ENCODE results near the gene APOL5.
"Not testable (repeated sequence)": the region's sequence is repeated elsewhere in the genome, so short reads cannot be mapped to it uniquely, and the experiment has no call there.

APOL5 gene, protein sequence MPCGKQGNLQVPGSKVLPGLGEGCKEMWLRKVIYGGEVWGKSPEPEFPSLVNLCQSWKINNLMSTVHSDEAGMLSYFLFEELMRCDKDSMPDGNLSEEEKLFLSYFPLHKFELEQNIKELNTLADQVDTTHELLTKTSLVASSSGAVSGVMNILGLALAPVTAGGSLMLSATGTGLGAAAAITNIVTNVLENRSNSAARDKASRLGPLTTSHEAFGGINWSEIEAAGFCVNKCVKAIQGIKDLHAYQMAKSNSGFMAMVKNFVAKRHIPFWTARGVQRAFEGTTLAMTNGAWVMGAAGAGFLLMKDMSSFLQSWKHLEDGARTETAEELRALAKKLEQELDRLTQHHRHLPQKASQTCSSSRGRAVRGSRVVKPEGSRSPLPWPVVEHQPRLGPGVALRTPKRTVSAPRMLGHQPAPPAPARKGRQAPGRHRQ

DNA sequence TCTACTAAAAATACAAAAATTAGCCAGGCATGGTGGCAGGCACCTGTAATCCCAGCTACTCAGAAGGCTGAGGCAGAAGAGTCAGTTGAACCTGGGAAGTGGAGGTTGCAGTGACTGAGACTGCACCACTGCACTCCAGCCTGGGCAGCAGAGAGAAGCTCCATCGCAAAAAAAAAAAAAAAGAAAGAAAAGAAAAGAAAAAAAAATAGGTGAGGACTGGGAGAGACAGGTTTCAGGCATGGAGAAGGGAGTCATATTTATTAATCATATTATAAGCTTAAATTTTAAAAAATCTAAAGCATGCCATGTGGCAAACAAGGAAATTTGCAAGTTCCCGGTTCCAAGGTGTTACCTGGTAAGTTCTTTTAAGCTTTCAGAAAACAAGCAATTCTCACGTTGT is at the start of gene APOL5:
Gene APOL5, plus strand, starts transcription at position 301 of the 400 bp plus-strand sequence. Its CDS starts 0 bp downstream, at position 301.
- DNase-seq (ENCODE audit: low read depth, low spot score) = no peak

DNA sequence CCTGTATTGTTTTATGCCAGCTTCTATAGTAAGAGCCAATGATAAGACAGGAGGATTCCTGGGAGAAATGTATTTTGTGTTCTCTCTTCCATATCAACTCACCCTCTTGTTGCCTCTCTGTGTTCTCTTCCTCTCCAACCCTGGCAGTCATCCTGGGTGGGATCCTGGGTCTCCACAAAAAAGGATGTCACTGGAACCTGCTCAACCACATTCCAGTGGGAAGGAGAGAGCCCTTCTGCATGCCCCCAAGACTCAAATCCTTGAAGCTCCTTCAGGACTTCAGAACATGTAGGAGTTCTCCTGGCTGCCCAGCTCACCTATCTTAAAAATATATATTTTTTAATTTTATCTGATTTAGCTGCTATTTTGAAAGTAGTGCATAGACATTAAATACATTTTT is 43.3 kb upstream of the APOL5 start:
- DNase-seq (ENCODE audit: low read depth, low spot score) = no peak

- DNase-seq (ENCODE audit: low read depth, low spot score) = not testable (repeated sequence)
Measured at GRCh38 chr22:35676065-35676464, 41.6 kb upstream of the APOL5 start.

DNA sequence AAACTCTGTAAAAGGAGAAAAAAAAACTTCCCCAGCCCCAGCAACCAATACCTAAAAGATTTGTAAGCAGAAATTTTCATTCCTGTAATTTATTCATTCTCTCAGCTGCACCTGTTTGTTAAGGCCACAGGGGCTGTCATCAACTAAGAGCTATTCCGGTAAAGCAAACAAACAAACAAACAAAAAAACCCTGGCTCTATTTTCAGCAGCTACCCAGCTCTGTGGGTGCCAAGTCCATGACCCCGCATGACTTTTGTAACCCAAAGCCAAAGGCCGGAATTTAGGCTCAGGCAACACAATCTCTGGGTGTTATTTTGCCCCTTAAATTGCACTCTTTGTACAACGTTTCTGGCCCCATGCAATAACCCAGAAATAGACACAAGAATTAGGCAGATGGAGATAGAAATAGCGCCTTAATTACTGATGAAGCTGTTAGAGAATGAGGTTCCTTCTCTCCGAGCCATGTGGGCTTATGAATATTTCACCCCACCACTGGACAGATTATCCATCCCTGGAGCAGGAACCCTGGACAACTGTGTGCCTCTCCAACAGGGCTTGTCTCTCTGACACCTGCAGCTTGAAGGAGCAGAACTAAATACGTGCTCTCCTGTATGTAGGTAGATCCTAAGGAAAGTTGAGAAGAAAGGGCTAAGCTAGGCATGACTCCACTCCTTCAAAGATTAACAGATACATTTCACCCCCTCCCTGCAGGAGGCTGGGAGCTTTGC is 40.0 kb upstream of the APOL5 start:
- DNase-seq (ENCODE audit: low read depth, low spot score) = no peak

GRCh38 chr22:35678836-35679235 is 38.8 kb upstream of the APOL5 start:
- DNase-seq (ENCODE audit: low read depth, low spot score) = no peak

DNA sequence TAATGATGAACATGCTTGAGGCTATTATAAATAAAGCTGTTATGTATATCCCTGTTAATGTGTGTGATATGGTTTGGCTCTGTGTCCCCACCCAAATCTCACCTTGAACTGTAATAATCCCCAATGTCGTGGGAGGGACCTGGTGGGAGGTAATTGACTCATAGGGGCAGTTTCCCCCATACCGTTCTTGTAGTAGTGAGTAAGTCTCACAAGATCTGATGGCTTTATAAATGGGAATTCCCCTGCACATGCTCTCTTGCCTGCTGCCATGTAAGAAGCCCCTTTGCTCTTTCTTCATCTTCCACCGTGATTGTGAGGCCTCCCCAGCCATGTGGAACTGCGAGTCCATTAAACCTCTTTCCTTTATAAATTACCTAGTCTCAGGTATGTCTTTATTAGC is 38.2 kb upstream of the APOL5 start:
- peak; percentile 12 for DNase-seq (ENCODE audit: low read depth, low spot score)

GRCh38 chr22:35681454-35682052 is 36.1 kb upstream of the APOL5 start:
- no peak for DNase-seq (ENCODE audit: low read depth, low spot score)

DNA sequence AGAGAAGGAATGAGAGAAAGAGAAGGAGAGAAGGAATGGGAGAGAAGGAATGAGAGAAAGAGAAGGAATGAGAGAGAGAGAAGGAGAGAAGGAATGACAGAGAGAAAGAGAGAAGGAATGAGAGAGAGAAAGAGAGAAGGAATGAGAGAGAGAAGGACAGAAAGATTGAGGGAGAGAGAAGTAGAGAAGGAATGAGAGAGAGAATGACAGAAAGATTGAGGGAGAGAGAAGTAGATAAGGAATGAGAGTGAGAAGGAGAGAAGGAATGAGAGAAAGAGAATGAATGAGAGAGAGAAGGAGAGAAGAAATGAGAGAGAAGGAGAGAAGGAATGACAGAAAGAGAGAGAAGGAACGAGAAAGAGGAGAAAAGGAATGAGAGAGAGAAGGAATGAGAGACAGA is 34.1 kb upstream of the APOL5 start:
- DNase-seq (ENCODE audit: low read depth, low spot score) = no peak

- peak; percentile 12 for DNase-seq (ENCODE audit: low read depth, low spot score)
Measured at GRCh38 chr22:35684270-35684700, 33.4 kb upstream of the APOL5 start.

DNA sequence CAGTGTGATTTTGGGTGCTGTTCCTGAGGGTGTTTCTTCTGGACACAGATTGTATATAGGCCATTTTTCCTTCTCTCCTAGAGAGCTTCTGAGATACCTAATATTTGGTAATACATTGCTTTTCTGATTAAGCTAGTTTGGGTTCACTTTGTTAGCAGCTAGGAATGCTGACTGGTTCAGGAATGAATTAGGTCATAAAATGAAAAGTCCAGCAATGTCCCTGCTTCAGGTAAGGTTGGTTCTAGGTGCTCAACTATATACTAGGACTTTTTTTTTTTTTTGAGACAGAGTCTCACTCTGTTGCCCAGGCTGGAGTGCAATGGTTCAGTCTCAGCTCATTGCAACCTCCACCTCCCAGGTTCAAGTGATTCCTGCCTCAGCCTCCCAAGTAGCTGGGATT is 32.9 kb upstream of the APOL5 start:
- DNase-seq (ENCODE audit: low read depth, low spot score) = no peak

DNA sequence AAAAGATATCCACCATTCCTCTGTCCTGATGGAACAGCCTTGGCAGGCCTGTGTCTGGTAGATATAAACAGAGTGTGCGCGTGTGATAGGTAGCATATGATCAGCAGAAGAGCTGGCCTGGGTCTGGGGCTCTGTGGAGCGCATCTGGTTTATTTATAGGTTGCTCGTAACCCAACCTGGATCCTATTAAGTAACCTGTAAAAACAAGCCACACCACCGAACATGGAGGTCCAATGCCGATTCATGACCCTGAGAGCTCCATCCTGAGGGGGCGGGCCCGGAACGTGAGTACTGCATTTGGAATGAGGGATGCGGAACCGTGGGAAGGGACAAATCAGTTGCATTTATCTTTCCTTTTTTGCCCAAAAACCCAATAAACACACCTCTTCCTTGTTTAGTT is 31.9 kb upstream of the APOL5 start:
- DNase-seq (ENCODE audit: low read depth, low spot score) = no peak

- DNase-seq (ENCODE audit: low read depth, low spot score) = no peak
Measured at GRCh38 chr22:35686298-35686697, 31.4 kb upstream of the APOL5 start.

DNA sequence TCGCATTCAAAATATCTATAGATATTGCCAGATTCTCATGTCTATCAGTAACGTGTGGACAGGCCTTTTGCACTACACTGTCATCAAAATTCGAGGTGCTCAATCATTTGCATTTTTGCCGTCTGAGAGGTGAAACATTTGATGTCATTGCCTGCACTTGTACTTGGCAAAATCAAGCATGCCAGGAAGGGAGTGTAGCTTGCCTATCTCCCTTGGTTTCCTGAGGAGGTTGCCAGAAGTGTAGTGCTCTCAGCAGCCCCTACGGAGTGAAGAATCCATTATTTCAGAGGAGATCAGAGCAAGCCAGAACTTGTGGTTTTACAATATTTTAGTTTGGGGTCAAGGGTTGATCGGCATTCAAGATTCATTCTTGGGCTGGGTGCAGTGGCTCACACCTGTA is 30.2 kb upstream of the APOL5 start:
- DNase-seq (ENCODE audit: low read depth, low spot score) = no peak

- DNase-seq (ENCODE audit: low read depth, low spot score) = no peak
Measured at GRCh38 chr22:35688913-35689675, 28.6 kb upstream of the APOL5 start.

- DNase-seq (ENCODE audit: low read depth, low spot score) = no peak
Measured at GRCh38 chr22:35690001-35690400, 27.7 kb upstream of the APOL5 start.

- DNase-seq (ENCODE audit: low read depth, low spot score) = no peak
Measured at GRCh38 chr22:35695202-35695601, 22.5 kb upstream of the APOL5 start.

DNA sequence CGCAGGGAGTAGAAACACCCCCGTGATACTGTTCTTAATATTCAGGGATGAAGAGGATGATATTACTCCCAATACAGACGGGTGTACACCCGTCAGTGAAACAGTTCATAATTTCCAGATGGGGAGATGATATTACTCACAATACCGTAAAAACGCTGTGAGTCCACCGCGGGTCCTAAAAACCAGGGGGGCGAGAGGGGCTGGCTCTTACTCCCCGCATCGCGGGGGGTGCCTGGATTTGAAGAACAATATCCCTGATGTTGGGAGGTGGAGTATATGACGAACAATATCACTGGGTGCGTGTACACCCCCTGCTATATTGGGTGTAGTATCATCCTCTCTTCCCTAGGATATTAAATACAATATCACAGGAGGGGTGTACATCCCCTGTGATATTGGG is 20.5 kb upstream of the APOL5 start:
- no peak for DNase-seq (ENCODE audit: low read depth, low spot score)

GRCh38 chr22:35699852-35700251 is 17.8 kb upstream of the APOL5 start:
- DNase-seq (ENCODE audit: low read depth, low spot score) = not testable (repeated sequence)

DNA sequence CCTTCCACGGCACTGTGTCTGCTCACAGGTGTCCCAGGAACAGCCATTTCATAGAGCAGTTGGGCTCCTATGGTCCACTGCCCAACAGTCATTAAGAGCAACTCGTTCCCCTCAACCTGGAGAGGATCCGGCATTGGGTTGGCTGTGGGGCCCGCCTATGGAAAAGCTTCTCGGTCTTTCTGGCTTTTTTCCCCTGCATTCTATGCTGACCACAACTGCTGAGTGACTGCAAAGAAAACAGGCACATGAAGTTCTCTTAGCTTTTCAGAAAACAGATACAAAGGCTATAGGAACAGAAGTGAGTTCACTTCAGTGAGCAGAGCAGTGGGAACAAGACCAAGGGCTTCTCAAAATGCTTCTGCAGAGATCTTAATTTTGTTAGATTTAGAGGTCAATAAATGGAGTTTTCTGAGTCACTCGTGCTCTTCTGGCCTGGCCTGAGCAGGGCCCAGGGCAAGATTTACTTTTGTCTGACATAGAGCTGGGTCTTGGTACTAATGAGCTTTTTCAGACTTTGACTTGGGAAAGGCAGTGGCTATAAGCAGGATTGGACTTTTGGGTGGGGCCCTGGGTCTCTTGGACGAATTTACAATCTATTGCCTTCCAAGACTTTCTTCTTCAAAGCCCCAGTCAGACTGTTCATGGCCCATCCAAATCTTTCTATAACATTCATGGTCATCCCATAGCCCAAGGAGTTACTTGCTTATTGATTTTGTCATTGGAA is 13.6 kb upstream of the APOL5 start:
- peak; percentile 52 for DNase-seq (ENCODE audit: low read depth, low spot score)

DNA sequence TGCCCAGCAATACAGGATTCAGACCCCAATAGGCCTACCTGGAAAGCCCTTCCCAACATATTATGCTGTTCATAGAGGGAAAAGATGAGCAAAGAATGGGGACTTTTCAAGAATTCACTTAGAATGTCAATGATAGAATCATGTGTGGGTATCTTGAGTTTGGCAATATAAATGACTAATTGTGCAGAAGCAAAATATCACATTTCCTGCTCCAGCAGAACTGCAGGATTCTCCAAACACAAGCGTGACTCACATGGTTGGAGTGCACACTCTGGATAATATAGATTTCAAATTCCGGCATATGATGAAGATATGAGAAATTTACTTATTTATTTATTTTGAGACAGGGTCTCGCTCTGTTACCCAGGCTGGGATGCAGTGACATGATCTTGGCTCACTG is 12.5 kb upstream of the APOL5 start:
- DNase-seq (ENCODE audit: low read depth, low spot score) = peak; percentile 13

DNA sequence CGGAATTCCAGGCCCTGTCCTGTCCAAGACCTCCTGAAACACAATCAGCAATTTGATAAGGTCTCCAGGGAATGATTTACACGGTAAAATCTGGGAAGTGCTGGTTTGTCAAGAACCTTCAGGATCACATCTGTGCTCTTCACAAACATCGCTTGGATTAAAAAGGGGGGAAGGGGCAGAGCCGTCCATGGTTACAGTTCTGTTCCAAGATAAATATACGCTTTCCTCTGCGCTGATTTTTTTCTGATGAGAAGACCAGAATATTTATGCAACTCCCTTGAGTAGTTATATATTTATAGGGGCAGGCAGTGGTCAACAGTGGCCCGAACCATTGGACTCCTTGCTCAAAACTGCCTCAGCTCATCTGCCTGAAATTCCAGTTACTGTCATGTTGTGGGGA is 9.2 kb upstream of the APOL5 start:
- no peak for DNase-seq (ENCODE audit: low read depth, low spot score)

All from astrocyte of the hippocampus (primary cell).